AG09319 (cell line): Measurements from ENCODE around the gene NBPF3.
"Not testable (repeated sequence)": the region's sequence is repeated elsewhere in the genome, so short reads cannot be mapped to it uniquely, and the experiment has no call there.

Experiments used
- DNase-seq: peaks from one replicate; pipeline ENCODE4 v3.0.0-alpha.2; 2010; ENCODE audit warnings: low read depth; ENCODE audit errors: extremely low read depth
- CTCF ChIP-seq: IDR thresholded peaks from 2 replicates; pipeline ENCODE4 v1.5.1; 2011; ENCODE audit warnings: low read depth, mild to moderate bottlenecking, inconsistent platforms, low read length, moderate library complexity

NBPF3 gene

DNA sequence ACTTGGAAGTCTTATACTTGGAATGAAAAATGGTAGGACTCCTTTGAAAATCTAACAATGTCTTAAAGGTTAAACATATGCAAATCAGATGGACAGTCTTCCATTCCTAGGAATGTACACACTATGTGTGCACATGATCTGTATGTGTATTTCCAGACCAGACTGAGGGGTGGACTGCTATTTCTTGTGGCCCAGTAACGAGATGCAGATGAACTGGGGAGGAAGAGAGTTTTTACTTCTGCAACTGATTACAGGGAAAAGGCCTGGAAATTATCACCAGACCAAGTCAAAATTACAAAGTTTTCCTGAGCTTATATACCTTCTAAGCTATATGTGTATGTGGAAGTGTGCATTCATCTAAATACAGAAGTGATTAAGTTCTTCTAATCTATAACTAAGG lies 17.7 kb downstream of the NBPF3 start:
- DNase-seq = no peak
- no peak for TF ChIP-seq CTCF

DNA sequence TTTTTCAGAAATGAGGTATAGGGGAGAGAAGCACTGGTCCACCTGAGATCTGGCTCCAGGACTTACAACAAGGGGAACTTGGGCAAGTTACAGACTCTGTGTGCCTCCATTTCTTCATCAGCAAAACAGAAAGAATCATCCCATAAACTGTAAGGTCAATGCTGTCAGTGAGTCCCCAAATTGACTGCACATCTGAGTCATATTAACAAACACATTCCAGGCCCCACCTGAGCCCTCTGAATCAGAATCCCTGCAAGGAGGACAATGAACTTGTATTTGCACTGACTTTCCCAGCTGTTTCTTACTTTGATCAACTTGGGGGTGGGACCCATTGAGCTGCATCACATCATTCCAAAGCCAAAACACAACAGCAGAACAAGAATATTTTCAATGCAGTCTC lies 25.2 kb downstream of the NBPF3 start:
- DNase-seq = not testable (repeated sequence)

GRCh38 chr1:21467946-21468345 lies 28.0 kb downstream of the NBPF3 start:
- not testable (repeated sequence) for DNase-seq

- peak; percentile 34 for TF ChIP-seq CTCF
- no peak for DNase-seq
Measured at GRCh38 chr1:21468599-21468998, 28.7 kb downstream of the NBPF3 start.

DNA sequence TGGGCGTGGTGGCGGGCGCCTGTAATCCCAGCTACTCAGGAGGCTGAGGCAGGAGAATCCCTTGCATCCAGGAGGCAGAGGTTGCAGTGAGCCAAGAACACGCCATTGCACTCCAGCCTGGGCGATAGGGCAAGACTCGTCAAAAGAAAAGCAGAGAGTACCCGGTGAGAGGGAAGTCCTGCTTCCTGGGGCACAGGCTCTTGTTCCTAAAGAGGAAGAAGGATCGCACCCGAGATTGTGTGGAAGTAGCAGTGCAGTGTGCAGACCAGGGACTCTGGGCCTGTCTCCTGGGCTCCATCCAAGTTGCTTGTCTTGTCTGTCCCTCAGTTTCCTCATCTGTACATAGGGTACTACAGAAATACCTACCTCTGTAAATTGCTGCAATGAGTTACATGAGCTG lies 29.6 kb downstream of the NBPF3 start:
- no peak for DNase-seq
- TF ChIP-seq CTCF = no peak

DNA sequence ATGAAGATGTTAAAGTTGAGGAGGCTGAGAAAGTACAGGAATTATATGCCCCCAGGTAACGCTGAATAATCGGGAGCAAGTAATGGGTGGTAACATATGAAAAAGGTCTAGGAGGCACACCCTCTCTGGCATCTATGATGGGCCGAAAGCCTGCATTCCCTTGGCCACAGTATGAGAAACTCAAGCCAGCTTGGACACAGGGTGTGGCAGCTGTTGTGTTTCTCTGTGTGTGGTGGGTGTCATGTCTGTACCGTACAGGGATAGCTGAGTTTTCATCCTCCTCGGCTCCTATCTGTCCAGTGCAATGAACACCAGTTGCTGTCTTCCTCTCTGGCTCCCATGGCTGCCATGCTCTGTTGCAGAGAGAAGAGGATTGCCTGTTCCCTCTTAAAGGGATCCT lies 32.9 kb downstream of the NBPF3 start:
- DNase-seq = no peak
- TF ChIP-seq CTCF = no peak

- TF ChIP-seq CTCF = no peak
- DNase-seq = no peak
Measured at GRCh38 chr1:21478356-21478755, 38.4 kb downstream of the NBPF3 start.

DNA sequence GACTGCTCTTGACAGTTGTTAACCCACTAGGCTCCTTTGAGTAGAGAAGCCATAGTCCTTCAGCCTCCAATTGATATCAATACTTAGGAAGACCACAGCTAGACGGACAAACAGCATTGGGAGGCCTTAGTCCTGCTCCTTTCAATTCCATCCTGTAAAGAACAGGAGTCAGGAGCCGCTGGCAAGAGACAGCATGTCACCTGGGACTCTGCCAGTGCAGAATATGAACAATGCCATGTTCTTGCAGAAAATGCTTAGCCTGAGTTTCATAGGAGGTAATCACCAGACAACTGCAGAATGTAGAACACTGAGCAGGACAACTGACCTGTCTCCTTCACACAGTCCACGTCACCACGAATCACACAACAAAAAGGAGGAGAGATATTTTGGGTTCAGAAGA lies 43.9 kb downstream of the NBPF3 start:
- DNase-seq = not testable (repeated sequence)

GRCh38 chr1:21489146-21489545 lies 49.2 kb downstream of the NBPF3 start:
- no peak for TF ChIP-seq CTCF
- DNase-seq = no peak
